ENCODE results near the gene DCT. TPM values are rescaled to one million over a fixed set of nuclear protein-coding genes. Genes with fewer than 3 reads are reported as not detected.

Gene DCT
- total RNA-seq, 4 donors from 2014 or later, result 24.9 to 51.4 (median 35.6) TPM

DNA sequence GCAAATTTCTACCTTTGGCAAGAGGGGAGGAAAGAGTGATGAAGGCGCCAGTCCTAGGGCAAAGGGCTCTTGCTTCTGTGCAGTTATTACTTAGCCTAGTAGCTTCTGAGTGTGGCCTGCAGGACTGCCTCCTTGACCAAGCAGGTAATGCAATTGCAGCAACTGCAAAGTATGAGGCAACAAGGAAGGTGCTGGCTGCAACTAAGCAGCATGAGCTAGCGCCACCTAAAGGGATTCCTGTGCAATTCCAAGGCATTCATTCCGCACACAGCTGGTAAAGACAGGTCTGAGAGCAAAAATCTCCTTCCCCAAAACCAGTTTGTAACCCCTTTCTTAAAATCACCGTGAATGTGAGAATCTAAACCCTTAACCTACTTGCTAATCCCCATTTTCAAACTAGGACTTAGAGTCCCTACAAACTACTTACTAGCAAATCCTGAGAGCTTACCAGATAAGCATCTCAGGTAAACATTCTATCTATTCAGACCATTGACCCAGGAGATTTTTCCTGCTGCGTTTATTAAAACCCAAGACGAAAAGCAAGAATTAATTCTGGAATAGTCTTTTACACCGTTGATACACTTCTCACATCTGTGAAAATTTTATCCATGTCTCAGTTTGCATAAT is 62.9 kb downstream of the DCT start:
- WGBS, 2 donors, result 70% methylated on average over 7 of the region's 7 CpGs
- H3K4me3 ChIP-seq (ENCODE audit: low read depth, poor library complexity, severe bottlenecking), result no peak overlapping the region
- TF ChIP-seq, protein P1, sequence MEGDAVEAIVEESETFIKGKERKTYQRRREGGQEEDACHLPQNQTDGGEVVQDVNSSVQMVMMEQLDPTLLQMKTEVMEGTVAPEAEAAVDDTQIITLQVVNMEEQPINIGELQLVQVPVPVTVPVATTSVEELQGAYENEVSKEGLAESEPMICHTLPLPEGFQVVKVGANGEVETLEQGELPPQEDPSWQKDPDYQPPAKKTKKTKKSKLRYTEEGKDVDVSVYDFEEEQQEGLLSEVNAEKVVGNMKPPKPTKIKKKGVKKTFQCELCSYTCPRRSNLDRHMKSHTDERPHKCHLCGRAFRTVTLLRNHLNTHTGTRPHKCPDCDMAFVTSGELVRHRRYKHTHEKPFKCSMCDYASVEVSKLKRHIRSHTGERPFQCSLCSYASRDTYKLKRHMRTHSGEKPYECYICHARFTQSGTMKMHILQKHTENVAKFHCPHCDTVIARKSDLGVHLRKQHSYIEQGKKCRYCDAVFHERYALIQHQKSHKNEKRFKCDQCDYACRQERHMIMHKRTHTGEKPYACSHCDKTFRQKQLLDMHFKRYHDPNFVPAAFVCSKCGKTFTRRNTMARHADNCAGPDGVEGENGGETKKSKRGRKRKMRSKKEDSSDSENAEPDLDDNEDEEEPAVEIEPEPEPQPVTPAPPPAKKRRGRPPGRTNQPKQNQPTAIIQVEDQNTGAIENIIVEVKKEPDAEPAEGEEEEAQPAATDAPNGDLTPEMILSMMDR (IDR thresholded peaks at IDR 0.05), result no peak
- TF ChIP-seq POLR2A (IDR thresholded peaks at IDR 0.05), result no peak
- DNase-seq (ENCODE audit: low spot score in 2 of 2), result no peak
- intact Hi-C loops (cut with DNase I; ENCODE audit: low total_unique reads), result no loop called here

GRCh38 chr13:94415500-94416237 is 63.8 kb downstream of the DCT start:
- intact Hi-C loops (cut with DNase I; ENCODE audit: low total_unique reads), result no loop called here
- no peak for TF ChIP-seq POLR2A (IDR thresholded peaks at IDR 0.05)
- TF ChIP-seq, protein P1 (IDR thresholded peaks at IDR 0.05), result no peak
- 72 to 73% methylated on average over 7 of the region's 7 CpGs for WGBS, 2 donors
- H3K4me3 ChIP-seq (ENCODE audit: low read depth, poor library complexity, severe bottlenecking), result no peak overlapping the region
- no peak for DNase-seq (ENCODE audit: low spot score in 2 of 2)

DNA sequence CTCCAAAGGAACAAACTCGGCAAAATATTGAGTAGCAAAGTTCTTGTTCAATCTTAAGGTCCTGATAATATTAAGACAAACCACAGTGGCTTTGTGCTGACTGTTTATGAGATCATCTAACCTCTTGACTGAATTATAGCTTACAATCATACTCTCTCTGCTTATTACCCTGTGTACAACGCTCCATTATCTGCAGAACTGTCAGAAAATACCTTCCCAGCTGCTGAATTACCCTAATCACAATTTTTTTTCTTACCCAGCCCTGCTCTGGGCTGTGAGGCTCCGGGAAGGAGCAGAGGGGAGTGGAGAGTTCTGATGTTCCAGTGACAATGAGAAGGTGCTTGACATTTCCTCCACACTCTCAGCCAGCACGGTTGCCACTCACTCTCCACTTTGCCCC is 64.8 kb downstream of the DCT start:
- 36 to 43% methylated on average over 4 of the region's 4 CpGs for WGBS, 2 donors
- intact Hi-C loops (cut with DNase I; ENCODE audit: low total_unique reads), result no loop called here
- TF ChIP-seq POLR2A (IDR thresholded peaks at IDR 0.05), result no peak
- TF ChIP-seq, protein P1 (IDR thresholded peaks at IDR 0.05), result no peak
- no peak for DNase-seq (ENCODE audit: low spot score in 2 of 2)
- no peak overlapping the region for H3K4me3 ChIP-seq (ENCODE audit: low read depth, poor library complexity, severe bottlenecking)

DNA sequence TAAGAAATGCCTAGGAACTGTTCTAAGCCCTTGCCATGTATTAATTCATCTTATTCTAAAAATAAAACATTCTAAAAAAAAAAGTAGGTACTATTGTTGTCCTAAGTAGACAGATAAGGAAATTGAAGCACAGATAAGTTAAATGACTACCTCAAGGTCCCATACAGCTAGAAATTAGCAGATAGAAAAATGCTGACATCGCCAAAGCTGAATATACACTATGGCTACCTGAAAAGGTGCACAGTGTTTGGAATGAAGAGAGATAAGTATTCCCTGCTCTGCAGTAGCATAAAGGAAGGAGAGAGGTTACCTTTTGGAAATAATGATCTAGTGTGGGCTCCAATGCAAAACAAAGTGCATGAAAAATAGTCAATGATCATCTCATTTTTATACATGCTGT is 65.3 kb downstream of the DCT start:
- TF ChIP-seq, protein P1 (IDR thresholded peaks at IDR 0.05), result no peak
- no peak for TF ChIP-seq POLR2A (IDR thresholded peaks at IDR 0.05)
- WGBS, 2 donors, result 97 to 100% methylated on average over 1 of the region's 1 CpG
- intact Hi-C loops (cut with DNase I; ENCODE audit: low total_unique reads), result no loop called here
- no peak for DNase-seq (ENCODE audit: low spot score in 2 of 2)
- H3K4me3 ChIP-seq (ENCODE audit: low read depth, poor library complexity, severe bottlenecking), result no peak overlapping the region

GRCh38 chr13:94413598-94413944 is 65.9 kb downstream of the DCT start:
- DNase-seq (ENCODE audit: low spot score in 2 of 2), result no peak
- intact Hi-C loops (cut with DNase I; ENCODE audit: low total_unique reads), result no loop called here
- TF ChIP-seq, protein P1 (IDR thresholded peaks at IDR 0.05), result no peak
- no peak for TF ChIP-seq POLR2A (IDR thresholded peaks at IDR 0.05)
- H3K4me3 ChIP-seq (ENCODE audit: low read depth, poor library complexity, severe bottlenecking), result no peak overlapping the region

All from lower leg skin (tissue), 4 donors.